ENCODE results near the gene DYNLT1. TPM values are rescaled to one million over a fixed set of nuclear protein-coding genes. Genes with fewer than 3 reads are reported as not detected.
"Not testable (repeated sequence)": the region's sequence is repeated elsewhere in the genome, so short reads cannot be mapped to it uniquely, and the experiment has no call there.

DYNLT1 gene
- total RNA-seq, 1 donor from 2014 or later = 95.1 TPM

DNA sequence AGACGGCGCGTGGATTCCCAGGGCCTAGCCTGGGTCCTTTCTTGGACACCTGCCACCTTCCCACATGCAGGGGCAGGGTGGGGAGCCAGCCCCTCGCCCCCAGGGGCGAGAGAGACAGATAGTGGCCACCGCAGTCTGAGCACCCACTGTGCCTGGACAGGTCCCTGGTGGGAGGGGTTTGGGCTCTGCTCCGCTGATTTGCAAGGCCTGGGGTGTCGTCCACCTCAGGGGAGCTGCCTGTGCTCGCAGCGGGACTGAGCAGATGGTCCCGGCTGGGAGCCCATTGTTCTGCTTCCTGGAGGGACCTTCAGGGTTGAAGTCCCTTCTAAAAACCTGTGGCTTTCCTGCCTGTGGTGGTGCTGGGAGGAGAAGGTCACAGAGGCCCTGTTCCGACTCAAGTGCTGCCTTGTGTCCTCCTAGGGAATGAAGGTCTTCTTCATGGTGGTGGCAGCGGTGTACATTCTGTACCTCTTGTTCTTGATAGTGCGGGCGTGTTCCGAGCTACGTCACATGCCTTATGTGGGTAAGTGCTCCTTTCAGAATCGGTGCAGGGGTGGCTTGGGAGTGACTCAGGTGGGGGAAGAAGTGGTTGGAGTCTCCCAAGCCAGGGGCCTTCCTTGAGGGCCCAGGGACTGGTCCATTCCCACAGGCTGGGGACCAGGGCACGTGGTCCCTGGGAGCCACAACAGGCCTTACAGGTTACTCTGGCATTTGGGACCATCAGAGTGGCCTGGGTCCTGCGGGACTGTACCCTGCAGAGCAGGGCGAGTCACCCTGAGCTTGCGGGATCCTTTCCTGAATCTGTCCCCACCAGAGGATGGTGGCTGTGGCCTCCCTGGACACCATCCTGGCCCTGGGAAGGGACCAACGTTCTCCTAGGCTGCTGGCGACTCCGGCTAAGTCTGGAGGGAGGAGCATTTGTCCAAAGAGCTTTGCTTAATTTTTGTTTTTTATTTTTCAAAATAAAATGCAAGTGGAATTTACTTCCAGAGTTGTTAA lies 19.6 kb downstream of the DYNLT1 start:
- DNase-seq (ENCODE audit: low spot score) = no peak

DNA sequence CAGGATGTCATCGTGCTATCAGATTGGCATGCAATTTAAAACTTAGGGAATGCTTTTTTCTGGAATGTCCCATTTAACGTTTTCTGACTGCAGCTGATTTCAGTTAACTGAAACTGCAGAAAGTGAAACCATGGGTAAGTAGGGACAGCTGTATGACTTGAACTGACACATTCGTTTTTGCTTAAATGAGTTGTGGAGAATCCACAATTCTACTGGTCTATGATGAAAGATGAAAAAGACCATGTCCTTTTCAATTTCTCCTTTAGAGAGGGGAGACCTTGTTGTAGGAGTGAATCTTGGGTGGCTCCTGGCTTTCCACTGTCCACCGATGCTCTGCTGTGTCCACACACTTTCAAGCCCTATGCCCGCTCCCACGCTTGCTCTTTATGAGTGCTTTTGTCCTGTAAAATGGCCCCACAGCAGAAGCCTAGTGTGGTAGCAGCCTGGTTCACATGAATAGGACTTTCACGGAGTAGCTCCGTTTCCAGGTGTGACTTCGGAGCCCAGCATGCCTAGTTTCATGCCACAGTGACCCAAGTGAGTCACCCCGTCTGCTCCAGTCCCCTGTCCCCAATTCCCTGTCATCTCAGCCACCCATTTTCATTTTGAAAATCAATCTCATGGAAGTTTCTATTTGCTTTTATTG lies 21.9 kb downstream of the DYNLT1 start:
- DNase-seq (ENCODE audit: low spot score) = no peak

DNA sequence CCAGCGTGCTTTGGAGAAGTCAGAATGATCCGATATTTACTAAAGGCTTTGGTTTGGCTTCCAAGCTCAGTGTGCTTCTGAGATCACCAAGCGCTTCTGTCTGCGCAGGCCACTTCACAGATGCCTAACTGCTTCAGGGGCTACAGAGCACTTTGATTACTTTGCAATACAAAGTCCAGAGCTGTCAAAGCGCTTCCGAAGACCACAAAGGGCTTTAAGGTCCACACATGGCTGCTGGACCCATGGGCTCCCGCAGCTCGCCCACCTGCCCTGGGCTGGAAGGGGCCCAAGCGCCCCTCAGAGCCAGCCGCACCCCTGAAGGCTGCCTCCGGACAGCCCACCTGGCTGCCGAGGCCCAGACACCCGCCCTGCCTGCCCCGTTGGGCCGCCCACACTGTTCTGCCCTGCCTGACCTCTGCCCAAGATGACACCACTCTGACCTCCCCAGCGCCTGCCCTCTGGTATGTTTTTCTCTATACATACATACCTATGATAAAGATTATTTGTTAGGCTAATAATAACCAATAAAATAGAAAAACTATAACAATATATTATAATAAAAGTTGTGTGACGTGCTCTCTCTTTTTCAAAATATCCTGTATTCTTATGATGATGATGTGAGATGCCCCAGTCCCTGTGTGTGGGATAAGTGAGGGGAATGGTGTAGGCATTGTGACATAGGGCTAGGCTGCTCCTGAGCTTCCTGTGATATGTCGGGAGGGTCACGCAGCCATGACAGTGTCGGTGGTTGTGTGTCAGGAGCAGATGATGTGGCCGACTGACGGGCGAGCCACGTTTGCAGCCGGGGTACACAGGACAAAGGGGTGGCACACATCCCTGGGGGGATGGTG lies 22.6 kb downstream of the DYNLT1 start:
- DNase-seq (ENCODE audit: low spot score) = peak; percentile 75

DNA sequence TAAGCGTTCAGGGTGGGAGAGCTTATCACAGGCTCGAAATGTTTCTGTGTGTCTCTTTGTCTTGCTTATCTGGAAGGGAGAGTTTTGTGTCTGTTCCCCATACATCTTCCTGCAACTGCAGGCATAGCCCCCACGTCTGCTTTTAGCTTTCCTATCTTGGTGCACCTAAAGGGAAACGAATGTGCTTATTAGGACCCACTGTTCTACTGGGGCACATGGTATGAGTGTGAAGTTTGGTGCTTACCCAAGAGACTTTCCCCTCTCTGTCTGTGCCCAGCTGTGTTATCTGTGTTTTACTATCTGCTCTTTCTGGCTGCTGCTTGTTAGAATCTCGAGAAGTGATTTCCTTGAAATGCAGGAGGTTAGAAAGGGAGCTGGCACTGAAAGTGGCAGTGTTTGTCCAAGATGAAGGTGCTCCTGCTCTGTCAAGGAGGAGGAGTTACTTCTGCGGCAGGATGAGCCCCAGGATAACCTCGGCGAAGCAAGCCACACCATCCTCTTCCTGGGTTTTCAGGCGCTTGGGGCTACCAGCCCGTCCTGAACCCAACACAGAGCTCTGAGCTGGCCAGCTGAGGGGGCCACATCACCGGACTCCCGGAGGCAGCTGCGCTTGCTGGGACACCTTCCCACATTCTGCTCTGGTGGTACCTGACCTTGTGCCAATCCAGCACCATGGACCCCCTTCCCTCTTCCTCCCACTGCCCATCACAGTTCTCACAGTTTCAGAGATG lies 23.4 kb downstream of the DYNLT1 start:
- peak; percentile 71 for DNase-seq (ENCODE audit: low spot score)

DNA sequence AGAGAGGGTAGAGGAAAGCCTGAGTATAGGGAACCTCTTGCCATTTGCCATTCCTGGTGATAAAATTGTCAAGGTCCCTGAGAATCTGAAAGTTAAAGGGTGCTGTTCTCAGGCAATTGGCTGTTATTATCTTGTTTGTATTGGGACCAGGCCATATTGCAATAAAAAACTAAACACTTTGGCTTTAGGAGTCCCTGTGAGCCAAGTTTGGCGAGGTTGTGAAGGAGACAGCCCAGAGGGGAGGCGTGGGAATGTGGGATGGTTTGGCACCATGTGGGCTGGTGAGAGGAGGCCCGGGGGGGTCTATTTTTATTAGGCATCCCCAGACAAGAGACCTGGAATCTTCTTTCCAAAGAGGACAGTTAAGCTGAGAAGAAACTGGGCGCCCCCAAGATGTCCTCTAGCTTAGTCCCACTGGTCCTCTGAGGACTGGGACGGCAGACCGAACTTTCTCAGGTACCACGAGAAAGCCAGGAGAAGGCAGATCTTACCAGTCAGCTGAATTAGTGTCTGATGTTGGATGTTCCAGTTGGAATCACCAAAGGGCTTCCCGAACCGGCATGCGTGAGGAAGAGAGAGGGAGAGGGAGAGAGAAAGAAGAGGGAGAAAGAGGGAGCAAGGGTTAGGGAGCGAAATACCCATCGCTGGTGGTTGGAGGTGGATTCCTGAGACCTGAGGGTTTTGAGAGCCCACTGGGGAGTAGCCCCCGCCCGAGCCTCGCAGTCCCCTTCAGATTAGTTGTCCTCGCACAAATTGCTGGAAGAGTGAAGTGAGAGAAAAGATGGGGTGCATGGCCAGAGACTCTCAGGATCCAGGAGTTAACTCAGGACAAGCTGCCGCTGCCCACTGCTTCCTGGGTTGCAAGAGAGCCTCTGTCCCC lies 24.4 kb downstream of the DYNLT1 start:
- DNase-seq (ENCODE audit: low spot score) = peak; percentile 65

DNA sequence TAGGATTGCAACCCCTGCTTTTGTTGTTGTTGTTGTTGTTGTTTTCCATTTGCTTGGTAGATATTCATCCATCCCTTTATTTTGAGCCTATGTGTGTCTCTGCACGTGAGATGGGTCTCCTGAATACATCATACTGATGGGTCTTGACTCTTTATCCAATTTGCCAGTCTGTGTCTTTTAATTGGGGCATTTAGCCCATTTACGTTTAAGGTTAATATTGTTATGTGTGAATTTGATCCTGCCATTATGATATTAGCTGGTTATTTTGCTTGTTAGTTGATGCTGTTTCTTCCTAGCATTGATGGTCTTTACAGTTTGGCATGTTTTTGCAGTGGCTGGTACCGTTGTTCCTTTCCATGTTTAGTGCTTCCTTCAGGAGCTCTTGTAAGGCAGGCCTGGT lies 26.3 kb downstream of the DYNLT1 start:
- not testable (repeated sequence) for DNase-seq (ENCODE audit: low spot score)

DNA sequence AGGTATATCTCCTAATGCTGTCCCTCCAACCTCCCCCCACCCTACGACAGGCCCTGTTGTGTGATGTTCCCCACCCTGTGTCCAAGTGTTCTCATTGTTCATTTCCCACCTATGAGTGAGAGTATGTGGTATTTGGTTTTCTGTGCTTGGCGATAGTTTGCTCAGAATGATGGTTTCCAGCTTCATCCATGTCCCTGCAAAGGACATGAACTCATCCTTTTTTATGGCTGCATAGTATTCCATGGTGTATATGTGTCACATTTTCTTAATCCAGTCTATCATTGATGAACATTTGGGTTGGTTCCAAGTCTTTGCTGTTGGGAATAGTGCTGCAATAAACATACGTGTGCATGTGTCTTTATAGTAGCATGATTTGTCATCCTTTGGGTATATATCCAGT lies 29.9 kb downstream of the DYNLT1 start:
- DNase-seq (ENCODE audit: low spot score) = not testable (repeated sequence)

DNA sequence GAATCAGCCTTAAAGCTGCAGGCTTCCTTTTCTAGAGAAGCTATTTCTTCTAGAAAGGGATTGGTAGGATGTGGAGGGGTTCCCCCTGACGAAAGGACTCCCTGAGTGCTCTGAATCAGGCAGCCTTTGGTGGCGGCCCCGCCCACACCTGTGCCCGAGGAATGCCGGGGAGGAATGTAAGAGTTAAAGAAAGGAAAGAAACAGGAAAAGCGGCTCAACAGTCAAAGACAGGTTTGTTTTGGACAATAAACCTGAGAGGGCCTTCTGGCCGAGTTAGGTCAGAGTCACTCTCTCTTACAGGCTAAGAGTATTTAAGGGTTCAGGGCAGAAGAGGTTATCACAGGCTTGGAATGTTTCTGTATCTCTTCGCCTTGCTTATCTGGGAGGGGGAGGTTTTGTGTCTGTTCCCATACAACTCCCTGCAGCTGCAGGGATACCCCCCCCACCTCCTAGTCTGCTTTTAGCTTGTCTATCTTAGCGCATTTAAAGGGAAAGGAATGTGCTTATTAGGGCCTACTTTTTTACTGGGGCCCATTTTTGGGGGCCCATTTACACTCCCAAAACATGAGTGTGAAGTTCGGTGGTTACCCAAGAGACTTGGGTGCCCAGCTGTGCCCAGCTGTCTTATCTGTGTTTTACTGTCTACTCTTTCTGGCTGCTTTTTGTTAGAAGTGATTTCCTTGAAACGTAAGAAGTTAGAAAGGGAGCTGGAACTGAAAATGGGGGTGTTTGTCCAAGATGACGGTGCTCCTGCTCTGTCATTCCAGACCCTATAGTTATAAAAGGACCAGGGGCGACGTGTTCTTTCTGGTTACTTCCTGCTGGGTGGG lies 32.8 kb downstream of the DYNLT1 start:
- DNase-seq (ENCODE audit: low spot score) = no peak

DNA sequence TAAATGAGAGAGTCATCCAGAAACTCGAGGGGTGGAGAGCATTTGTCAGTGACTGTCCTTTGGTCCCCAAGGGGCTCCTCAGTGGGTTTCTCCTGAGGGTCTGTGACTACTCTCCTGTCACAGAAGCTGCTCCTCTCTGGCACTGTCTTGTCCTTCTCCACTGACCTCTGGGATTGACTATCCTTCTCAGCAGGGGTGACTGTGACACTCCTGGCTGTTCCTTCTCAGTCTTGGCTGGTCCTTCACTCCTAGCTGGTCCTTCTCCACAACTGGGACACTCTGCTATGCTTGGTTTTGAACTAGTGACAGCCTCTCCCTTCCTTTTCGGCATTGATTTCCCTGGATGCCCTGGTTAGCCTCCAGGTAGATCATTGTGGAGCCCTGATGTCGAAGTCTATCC lies 33.5 kb downstream of the DYNLT1 start:
- no peak for DNase-seq (ENCODE audit: low spot score)

DNA sequence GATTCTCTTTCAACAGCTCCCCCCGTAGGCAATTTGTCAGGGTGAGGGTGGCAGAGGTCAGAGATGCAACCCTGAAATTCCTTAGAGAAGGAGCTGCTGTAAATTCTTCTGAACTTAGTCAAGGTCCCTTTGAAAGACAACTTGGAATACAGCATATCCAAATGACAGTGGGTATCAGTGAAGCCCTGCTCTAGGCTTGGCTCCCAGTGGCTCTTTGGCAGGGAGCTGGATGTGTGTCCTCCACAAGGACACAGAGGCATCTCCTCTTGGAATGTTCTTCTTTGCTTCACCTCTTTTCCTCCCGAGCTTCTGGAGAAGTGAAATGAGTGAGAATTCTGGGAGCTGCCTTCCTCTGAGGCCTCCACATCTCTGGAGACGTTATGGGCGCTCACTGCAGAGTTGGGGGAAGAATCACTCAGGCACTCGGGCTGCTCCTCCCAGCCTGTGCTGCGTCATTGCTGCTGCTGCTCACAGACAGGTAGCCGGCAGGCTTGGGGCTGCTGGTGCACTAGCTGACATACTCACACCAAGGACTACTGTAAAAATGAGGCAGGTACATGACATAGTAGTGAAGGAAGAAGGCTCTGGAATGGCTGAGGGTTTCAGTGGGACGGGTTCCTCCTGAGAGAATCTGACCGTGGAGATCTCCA lies 34.1 kb downstream of the DYNLT1 start:
- DNase-seq (ENCODE audit: low spot score) = no peak

DNA sequence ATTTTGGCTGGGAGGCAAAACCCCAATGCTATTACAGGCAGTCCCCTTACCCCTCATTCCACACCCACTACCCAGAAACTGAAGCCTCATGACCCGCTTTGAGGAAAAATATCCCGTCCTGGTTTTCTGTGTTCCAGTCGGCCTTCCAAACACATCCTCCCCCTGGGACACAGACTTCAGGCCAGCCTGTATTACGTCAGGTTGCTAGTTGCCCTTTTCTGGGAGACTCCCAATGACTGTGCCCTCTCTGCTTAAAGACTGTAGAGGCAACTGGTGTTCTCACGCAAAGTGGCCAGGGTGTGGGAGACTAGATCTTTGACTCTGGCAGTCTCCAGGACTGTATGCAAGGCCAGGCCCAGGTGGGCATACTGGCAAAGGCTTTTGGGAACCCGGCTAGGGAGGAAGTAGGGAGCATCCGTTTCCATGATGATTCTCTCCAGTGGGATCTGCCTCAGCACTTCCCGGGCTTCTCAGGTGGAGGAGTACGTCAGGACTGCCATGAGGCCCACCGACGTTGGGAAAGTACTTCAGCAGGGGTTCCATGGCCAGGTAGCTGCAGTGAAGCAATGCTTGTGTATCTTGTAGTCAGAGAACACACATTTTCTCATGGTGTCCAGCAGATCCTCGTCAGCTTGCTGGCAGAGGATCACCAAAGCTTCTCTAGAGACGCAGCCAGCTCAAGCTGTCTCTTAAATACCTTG lies 34.9 kb downstream of the DYNLT1 start:
- no peak for DNase-seq (ENCODE audit: low spot score)

DNA sequence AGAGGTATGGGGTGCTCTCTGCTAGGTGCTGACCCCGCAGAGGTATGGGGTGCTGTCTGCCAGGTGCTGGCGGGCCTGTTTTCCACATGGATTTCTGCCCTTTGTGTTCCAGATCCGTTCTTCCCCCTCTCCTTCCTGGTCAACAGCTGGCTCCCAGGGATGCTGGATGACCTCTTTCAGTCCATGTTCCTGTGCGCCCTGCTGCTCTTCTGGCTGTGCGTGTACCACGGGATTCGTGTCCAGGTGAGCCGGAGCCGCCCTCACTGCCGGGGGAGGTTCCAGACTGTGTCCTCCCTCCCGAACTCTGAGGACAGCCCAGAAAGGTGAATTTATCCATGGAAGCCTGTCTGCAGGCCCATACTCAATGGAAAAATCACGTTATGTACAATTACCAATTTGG lies 36.3 kb downstream of the DYNLT1 start:
- peak; percentile 84 for DNase-seq (ENCODE audit: low spot score)

DNA sequence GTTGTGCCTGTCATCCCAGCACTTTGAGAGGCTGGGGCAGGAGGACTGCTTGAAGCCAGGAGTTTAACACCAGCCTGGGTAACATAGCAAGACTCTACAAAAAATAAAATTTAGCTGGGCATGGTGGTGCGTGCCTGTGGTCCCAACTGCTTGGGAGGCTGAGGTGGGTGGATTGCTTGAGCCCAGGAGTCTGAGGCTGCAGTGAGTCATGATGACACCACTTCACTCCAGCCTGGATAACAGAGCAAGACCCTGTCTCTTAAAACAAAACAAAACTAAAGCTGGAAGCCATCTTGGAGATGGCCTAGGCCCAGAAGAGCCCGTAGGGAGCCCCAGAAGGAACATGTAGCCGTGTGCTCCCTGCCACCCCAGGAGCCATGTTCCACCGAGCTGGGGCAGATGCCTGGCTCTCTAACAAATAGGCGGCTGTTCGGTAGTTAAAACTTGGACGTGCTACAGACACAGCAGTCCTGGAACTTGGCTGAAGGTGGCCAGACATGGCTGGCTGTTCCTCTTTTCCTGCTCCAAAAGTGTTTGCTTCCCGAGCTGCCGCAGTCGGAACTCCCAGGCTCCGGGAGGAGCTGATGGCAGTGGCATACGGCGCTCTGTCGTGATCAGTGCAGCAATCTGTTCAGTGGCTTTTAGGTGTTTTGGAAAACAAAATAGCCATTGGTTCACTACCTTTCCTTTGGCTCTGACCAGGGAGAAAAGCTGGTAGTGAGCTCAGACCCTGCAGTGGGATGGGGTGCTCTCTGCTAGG lies 37.0 kb downstream of the DYNLT1 start:
- DNase-seq (ENCODE audit: low spot score) = peak; percentile 84

DNA sequence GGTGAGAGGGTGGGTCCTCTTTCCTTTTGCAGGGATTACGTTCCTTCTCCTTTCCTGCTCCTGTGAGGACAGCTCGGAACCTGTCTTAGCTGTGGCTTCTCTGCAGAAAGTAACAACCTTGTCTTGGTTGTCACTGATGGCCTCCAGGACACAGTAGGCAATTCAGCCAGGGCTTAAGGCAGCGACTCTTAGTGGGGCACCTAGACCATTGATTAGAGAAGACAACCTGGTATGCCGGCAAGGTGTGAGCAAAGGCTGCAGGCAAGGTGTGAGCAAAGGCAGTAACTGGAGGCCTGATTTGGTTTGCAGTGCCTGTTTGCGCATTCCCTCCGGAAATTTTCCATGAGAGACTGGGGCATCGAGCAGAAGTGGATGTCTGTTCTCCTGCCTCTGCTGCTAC lies 37.6 kb downstream of the DYNLT1 start:
- DNase-seq (ENCODE audit: low spot score) = peak; percentile 57

DNA sequence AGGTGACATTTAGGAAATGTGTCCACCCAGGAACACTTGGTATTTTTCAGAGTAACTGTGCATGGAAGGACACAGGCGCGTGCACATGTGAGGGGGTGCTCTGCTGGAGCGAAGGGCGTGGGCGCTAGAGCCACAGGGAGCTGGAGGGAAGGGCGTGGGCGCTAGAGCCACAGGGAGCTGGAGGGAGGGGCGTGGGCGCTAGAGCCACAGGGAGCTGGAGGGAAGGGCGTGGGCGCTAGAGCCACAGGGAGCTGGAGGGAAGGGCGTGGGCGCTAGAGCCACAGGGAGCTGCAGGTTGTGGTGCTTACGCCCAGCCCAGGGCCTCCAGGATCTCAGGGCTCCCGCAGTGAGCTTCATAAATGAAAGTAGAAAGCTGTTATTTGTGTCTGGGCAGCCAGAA lies 38.5 kb downstream of the DYNLT1 start:
- DNase-seq (ENCODE audit: low spot score) = not testable (repeated sequence)

DNA sequence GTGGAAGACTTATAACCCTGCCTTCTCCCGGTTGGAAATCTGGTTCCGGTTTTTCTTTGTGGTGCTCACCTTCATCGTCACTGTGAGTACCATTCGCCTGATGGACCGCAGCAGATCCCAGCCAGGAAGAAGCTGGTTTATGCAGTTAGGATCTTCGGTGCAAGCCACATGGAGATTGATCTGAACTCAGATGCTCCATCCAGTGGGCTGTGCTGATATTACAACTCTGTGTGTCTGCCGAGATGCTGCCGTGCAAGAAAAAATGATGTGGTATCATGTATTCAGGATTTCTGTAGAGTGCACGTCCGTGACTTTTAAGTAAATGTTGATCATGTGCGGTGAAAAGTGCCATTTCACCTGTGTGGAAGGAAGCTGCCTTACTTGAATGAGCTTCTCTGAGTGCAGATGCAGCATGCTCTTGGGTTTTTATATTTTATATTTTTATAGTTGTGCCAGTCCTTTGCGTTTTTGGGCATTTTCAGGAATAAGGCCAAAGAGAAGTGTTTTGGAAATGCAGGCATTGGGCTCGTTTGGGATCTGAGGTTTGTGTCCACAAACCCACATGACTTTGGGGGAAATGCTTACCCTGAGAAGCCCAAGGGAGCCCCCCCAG lies 39.2 kb downstream of the DYNLT1 start:
- DNase-seq (ENCODE audit: low spot score) = no peak

DNA sequence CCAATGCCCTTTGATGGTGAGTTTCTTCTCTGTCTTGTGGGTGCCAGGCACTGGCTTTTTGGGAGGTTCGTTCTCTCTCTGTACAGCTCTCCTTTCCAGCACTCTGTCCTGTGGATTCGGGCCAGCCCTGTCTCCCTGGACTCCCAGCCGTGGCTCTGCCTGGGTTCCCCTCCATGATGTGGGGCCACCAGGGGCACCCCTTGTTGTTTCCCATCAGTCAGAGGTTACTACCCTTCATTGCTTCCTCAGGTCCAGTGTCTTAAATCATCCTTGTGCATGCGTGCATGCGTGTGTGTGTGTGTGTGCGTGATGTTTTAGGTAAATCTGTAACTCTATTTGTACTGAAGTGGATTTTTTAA lies 40.5 kb downstream of the DYNLT1 start:
- peak; percentile 81 for DNase-seq (ENCODE audit: low spot score)
